Posterior vena cava (tissue), 2 donors: Measurements from ENCODE around the gene VPS13A. TPM values are rescaled to one million over a fixed set of nuclear protein-coding genes. Genes with fewer than 3 reads are reported as not detected.
"Not testable (repeated sequence)": the region's sequence is repeated elsewhere in the genome, so short reads cannot be mapped to it uniquely, and the experiment has no call there.

Experiments
- DNase-seq: peaks from one replicate; pipeline ENCODE4 v3.0.0-alpha.2; 2020; ENCODE audit warnings: low spot score
- intact Hi-C, 2 donors: fragments of 100-400 bp; cut with DNase I; formaldehyde crosslinking; loops; one replicate each; pipeline versions ENCODE4 v1.14.1 to v1.14.2; 2022 to 2023
- total RNA-seq, 2 donors: library from RNA; stranded (reverse); fragmentation: NEBNext Ultra II Directional; extraction: Animal tissue kit (Norgen Biotek cat#: 25700); gene quantifications; one replicate each; pipeline ENCODE4 v1.2.1, GENCODE V29; 2021
- donor health status: DM: yes; HTN: yes; CAD: no.
- donor health status: DM: yes; HTN: yes; CAD: no.

The VPS13A gene
- total RNA-seq, 2 donors from 2014 or later, result 38.6 to 53.4 TPM

- peak; percentile 82 for DNase-seq
- intact Hi-C loops, result no loop called here
Observed at GRCh38 chr9:77177894-77178794, 810 bp downstream of the VPS13A start.

- intact Hi-C loops, result no loop called here
- no peak for DNase-seq
Observed at GRCh38 chr9:77180056-77180455, 2.7 kb downstream of the VPS13A start.

GRCh38 chr9:77183581-77183980 lies 6.2 kb downstream of the VPS13A start:
- no peak for DNase-seq
- intact Hi-C loops, result no loop called here

GRCh38 chr9:77188242-77188641 lies 10.9 kb downstream of the VPS13A start:
- intact Hi-C loops, result no loop called here
- DNase-seq, result no peak

GRCh38 chr9:77194423-77194822 lies 17.1 kb downstream of the VPS13A start:
- DNase-seq, result no peak
- intact Hi-C loops, result no loop called here

GRCh38 chr9:77210116-77210515 lies 32.8 kb downstream of the VPS13A start:
- intact Hi-C loops, result no loop called here
- no peak for DNase-seq

- intact Hi-C loops, result no loop called here
Observed at GRCh38 chr9:77211561-77211960, 34.2 kb downstream of the VPS13A start.

GRCh38 chr9:77212801-77213200 lies 35.5 kb downstream of the VPS13A start:
- intact Hi-C loops, result no loop called here
- DNase-seq, result no peak

More at GRCh38 chr9:77211561-77211960, 34.2 kb downstream of the VPS13A start:
- DNase-seq, result no peak

- intact Hi-C loops, result no loop called here
- no peak for DNase-seq
Observed at GRCh38 chr9:77215874-77216273, 38.5 kb downstream of the VPS13A start.

GRCh38 chr9:77218612-77219011 lies 41.3 kb downstream of the VPS13A start:
- no peak for DNase-seq
- intact Hi-C loops, result no loop called here

- intact Hi-C loops, result no loop called here
- no peak for DNase-seq
Observed at GRCh38 chr9:77221431-77221830, 44.1 kb downstream of the VPS13A start.

GRCh38 chr9:77224746-77225312 lies 47.5 kb downstream of the VPS13A start:
- no peak for DNase-seq
- intact Hi-C loops, result no loop called here

- no peak for DNase-seq
- intact Hi-C loops, result no loop called here
Observed at GRCh38 chr9:77236693-77237092, 59.4 kb downstream of the VPS13A start.

- intact Hi-C loops, result no loop called here
Observed at GRCh38 chr9:77237896-77238295, 60.6 kb downstream of the VPS13A start.

GRCh38 chr9:77251050-77251449 lies 73.7 kb downstream of the VPS13A start:
- intact Hi-C loops, result loop anchor here in 1 of 2 donors (10.0 kb wide), 1 partner anchor 1424 kb away; no protein-coding TSS in a partner anchor
- DNase-seq, result no peak

More at GRCh38 chr9:77237896-77238295, 60.6 kb downstream of the VPS13A start:
- no peak for DNase-seq

- DNase-seq, result no peak
- intact Hi-C loops, result loop anchor here in 1 of 2 donors (10.0 kb wide), 1 partner anchor 1418 kb away; no protein-coding TSS in a partner anchor
Observed at GRCh38 chr9:77257275-77257674, 79.9 kb downstream of the VPS13A start.

GRCh38 chr9:77261605-77262004 lies 84.3 kb downstream of the VPS13A start:
- intact Hi-C loops, result no loop called here
- DNase-seq, result no peak

- DNase-seq, result peak; percentile 47
- intact Hi-C loops, result not testable (repeated sequence)
Observed at GRCh38 chr9:77267762-77268161, 90.4 kb downstream of the VPS13A start.

GRCh38 chr9:77271023-77271690 lies 93.8 kb downstream of the VPS13A start:
- DNase-seq, result no peak
- intact Hi-C loops, result no loop called here

GRCh38 chr9:77276799-77277198 lies 99.5 kb downstream of the VPS13A start:
- no peak for DNase-seq
- intact Hi-C loops, result no loop called here
